Stimulated activated CD8-positive, alpha-beta memory T cell treated with anti-CD3 and anti-CD28 coated beads, Interleukin-7, amount 100 ng/mL, for 4 hours (primary cell): ENCODE measurements around the gene PPP2R2C.

Experiments
- DNase-seq, 2 donors: peaks; one replicate each; pipeline ENCODE4 v3.0.0-alpha.2; 2020; ENCODE audit warnings: low read depth in 2 of 2

Gene PPP2R2C

GRCh38 chr4:6472387-6473263 is at the start of gene PPP2R2C:
Gene PPP2R2C, minus strand, starts transcription at chr4:6472614. Its CDS starts 385 bp downstream, at chr4:6472229.
- no peak for DNase-seq

GRCh38 chr4:6520978-6521377 is 48.6 kb upstream of the PPP2R2C start:
- no peak for DNase-seq

GRCh38 chr4:6520051-6520636 is 47.7 kb upstream of the PPP2R2C start:
- no peak for DNase-seq

GRCh38 chr4:6517171-6517570 is 44.8 kb upstream of the PPP2R2C start:
- DNase-seq, result no peak

GRCh38 chr4:6516762-6517161 is 44.3 kb upstream of the PPP2R2C start:
- DNase-seq, result no peak

- DNase-seq, result no peak
These were observed 43.9 kb upstream of the PPP2R2C start for GRCh38 chr4:6516281-6516680.

GRCh38 chr4:6513678-6514077 is 41.3 kb upstream of the PPP2R2C start:
- no peak for DNase-seq

GRCh38 chr4:6509587-6509986 is 37.2 kb upstream of the PPP2R2C start:
- no peak for DNase-seq

- DNase-seq, result no peak
These were observed 34.9 kb upstream of the PPP2R2C start for GRCh38 chr4:6507345-6507744.

GRCh38 chr4:6506616-6507140 is 34.3 kb upstream of the PPP2R2C start:
- DNase-seq, result no peak

- no peak for DNase-seq
These were observed 32.6 kb upstream of the PPP2R2C start for GRCh38 chr4:6504900-6505496.

GRCh38 chr4:6502747-6503465 is 30.5 kb upstream of the PPP2R2C start:
- no peak for DNase-seq

- no peak for DNase-seq
These were observed 29.7 kb upstream of the PPP2R2C start for GRCh38 chr4:6502147-6502546.

- no peak for DNase-seq
These were observed 28.8 kb upstream of the PPP2R2C start for GRCh38 chr4:6501171-6501570.

- DNase-seq, result no peak
These were observed 28.2 kb upstream of the PPP2R2C start for GRCh38 chr4:6500481-6501140.

GRCh38 chr4:6499238-6499600 is 26.8 kb upstream of the PPP2R2C start:
- no peak for DNase-seq

GRCh38 chr4:6498511-6499237 is 26.3 kb upstream of the PPP2R2C start:
- no peak for DNase-seq

GRCh38 chr4:6497796-6498195 is 25.4 kb upstream of the PPP2R2C start:
- no peak for DNase-seq

- no peak for DNase-seq
These were observed 23.3 kb upstream of the PPP2R2C start for GRCh38 chr4:6495736-6496135.

GRCh38 chr4:6495296-6495590 is 22.8 kb upstream of the PPP2R2C start:
- no peak for DNase-seq
